ENCODE data around the gene NOTUM. TPM values are rescaled to one million over a fixed set of nuclear protein-coding genes. Genes with fewer than 3 reads are reported as not detected.

Gene NOTUM
- total RNA-seq, 1 experiment from 2014 or later: not detected

DNA sequence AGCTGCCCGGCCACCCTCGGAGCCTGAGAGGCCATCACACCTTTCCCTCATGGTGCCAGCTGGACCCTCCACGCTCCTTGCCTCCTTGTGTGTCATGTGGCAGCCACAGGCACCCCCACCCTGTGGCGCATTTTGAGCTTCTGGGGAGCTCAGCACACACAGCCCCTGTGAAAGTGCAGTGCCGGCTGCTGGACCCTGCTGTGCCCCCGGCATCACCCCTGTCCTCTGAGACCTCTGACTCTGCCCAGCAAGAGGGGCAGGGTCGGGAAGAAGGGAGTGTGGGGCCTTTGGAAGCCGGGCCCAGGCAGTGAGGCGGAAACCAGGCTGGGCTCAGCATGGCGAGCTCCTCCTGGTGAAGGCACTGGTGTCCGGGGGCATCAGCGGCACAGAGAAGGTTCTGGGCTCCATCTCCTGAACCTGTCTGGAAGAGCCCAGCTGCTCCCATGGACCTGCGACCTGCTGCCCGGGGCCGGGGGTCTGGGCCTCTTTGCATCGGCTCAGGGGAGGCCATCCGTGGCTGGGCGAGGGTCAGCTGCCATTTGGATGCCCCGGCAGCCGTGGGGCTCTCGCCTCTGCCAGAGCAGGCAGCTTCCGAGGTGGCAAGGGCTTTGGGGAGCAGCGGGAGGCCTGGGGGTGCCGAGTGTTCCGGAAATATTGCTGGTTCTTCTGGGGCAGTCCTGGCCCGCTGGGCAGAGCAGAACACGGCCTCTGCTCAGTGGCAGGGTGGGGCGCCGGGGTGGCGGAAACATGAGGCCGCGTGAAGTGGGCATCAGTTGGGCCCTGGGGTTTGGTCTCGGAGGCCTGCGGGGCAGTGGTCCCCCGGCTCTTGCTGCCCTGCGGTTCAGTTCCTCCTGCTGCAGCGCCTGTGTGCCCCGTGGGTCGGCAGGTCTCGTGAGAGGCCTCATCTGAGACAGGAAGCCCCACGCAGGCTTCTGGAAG lies 43.8 kb upstream of the NOTUM start:
- DNase-seq: no peak
- H3K4me1 Mint-ChIP-seq (ENCODE audit: low read depth, unreplicated experiment): no peaks in the 10 kb centered on the region
- peaks cover 20% of the 10 kb centered on the region for H3K36me3 Mint-ChIP-seq (ENCODE audit: insufficient read depth, unreplicated experiment)
- no peaks in the 10 kb centered on the region for H3K9me3 Mint-ChIP-seq (ENCODE audit: low read depth, unreplicated experiment)
- H3K4me3 Mint-ChIP-seq (ENCODE audit: low read depth, unreplicated experiment): no peak overlapping the region
- TF ChIP-seq, protein P1, sequence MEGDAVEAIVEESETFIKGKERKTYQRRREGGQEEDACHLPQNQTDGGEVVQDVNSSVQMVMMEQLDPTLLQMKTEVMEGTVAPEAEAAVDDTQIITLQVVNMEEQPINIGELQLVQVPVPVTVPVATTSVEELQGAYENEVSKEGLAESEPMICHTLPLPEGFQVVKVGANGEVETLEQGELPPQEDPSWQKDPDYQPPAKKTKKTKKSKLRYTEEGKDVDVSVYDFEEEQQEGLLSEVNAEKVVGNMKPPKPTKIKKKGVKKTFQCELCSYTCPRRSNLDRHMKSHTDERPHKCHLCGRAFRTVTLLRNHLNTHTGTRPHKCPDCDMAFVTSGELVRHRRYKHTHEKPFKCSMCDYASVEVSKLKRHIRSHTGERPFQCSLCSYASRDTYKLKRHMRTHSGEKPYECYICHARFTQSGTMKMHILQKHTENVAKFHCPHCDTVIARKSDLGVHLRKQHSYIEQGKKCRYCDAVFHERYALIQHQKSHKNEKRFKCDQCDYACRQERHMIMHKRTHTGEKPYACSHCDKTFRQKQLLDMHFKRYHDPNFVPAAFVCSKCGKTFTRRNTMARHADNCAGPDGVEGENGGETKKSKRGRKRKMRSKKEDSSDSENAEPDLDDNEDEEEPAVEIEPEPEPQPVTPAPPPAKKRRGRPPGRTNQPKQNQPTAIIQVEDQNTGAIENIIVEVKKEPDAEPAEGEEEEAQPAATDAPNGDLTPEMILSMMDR (IDR thresholded peaks at IDR 0.05; ENCODE audit: unreplicated experiment): no peak
- H3K27me3 Mint-ChIP-seq (ENCODE audit: unreplicated experiment): no peaks in the 10 kb centered on the region
- intact Hi-C loops (cut with micrococcal nuclease; ENCODE audit: unreplicated experiment): no loop called here
- no TSS peak for BruUV-seq (replicated peaks)
- no peak overlapping the region for H3K27ac Mint-ChIP-seq (ENCODE audit: unreplicated experiment)
- CTCF ChIA-PET: interaction anchor here (1.1 to 1.3 kb wide), 2 partner anchors 15 to 18 kb away, joined by 3 read pairs; partner anchors contain the start of genes CENPX and LRRC45

DNA sequence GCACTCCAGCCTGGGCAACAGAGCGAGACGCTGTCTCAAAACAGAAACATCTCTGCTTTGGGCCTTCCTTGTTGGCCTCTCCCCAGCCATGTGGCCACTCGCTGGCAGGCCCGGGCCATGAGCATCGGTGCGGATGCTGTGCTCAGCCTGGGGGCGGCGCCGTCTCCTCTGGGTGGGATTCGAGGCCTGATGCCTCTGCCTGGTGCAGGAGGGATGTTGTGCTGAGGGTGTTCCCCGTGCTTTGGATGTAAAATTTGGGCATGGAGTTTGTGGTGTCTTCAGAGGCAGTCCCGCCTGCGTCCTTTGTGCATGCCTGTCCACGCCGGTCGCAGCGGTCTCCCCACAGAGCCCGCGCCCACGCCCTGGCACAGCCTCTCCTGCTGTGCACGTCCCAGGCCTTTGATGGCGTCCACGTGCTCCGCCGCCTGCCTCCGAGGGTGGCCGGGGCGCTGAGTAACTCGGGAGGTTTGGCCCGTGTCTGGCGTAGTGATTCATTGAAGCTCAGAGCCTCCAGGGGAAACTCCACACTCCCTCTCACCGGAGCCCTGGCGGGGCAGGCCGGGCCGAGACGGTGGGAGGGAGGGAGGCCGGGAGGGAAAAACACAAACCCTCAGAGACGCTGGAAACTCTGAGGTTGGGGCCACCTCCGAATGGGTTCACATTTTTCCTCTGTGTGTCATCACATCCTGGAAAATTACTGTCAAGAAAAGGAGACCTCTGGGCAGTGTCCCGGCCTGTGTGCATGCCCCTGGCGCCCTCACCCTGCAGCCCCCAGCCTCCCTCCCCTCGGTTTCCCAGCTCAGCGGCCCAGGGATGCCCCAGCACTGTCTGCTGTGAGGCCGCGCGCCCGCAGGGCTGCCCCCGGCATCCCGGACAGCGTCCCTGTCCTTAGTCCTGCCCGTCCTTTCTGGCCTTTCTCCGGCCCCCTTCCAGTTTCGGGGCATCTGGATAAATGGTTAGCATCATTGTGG lies 42.7 kb upstream of the NOTUM start:
- H3K36me3 Mint-ChIP-seq (ENCODE audit: insufficient read depth, unreplicated experiment): peaks cover 17% of the 10 kb centered on the region
- TF ChIP-seq, protein P1 (IDR thresholded peaks at IDR 0.05; ENCODE audit: unreplicated experiment): no peak
- no peak overlapping the region for H3K4me3 Mint-ChIP-seq (ENCODE audit: low read depth, unreplicated experiment)
- no peaks in the 10 kb centered on the region for H3K27me3 Mint-ChIP-seq (ENCODE audit: unreplicated experiment)
- CTCF ChIA-PET: interaction anchor here (0.6 to 1.1 kb wide), 2 partner anchors 9 to 19 kb away, joined by 3 read pairs; partner anchors contain the start of genes CENPX and LRRC45
- no TSS peak for BruUV-seq (replicated peaks)
- no peaks in the 10 kb centered on the region for H3K4me1 Mint-ChIP-seq (ENCODE audit: low read depth, unreplicated experiment)
- H3K27ac Mint-ChIP-seq (ENCODE audit: unreplicated experiment): no peak overlapping the region
- DNase-seq: peak; percentile 76
- intact Hi-C loops (cut with micrococcal nuclease; ENCODE audit: unreplicated experiment): no loop called here
- H3K9me3 Mint-ChIP-seq (ENCODE audit: low read depth, unreplicated experiment): no peaks in the 10 kb centered on the region

DNA sequence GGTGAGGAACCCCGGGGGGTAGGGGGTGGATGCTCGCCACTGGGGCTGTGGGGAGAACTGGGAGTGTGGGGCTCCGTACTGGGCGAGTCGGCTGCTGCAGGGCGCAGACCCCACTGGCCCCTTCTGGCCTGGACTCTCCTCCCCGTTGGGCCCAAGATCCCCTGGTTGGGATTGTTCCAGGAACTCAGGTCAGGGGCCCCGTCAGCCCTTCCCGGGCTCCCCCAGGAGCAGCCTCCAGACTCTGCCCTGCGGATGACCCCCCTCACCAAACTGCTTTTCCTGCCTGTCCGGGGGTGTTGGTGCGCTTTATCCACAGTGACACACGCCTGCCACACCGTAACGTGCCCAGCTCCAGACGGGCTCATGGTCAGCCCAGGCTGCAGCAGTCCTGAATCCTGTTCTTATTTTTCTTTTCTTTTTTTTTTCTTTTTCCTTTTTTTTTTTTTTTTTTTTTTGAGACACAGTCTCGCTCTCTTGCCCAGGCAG lies 40.6 kb upstream of the NOTUM start:
- Mint-ChIP-seq H3K4me1 (ENCODE audit: low read depth, unreplicated experiment) (no peaks in the 10 kb centered on the region), H3K27ac (ENCODE audit: unreplicated experiment) (no peak overlapping the region)
- CTCF ChIA-PET: interaction anchor here (1.2 kb wide), 1 partner anchor 10 kb away, joined by 5 read pairs; no protein-coding TSS in a partner anchor

More for the DNA sequence above, 40.6 kb upstream of the NOTUM start:
- DNase-seq: no peak
- intact Hi-C loops (cut with micrococcal nuclease; ENCODE audit: unreplicated experiment): no loop called here
- Mint-ChIP-seq H3K36me3 (ENCODE audit: insufficient read depth, unreplicated experiment) (peaks cover 14% of the 10 kb centered on the region), H3K4me3 (ENCODE audit: low read depth, unreplicated experiment) (no peak overlapping the region), H3K9me3 (ENCODE audit: low read depth, unreplicated experiment) (no peaks in the 10 kb centered on the region), H3K27me3 (ENCODE audit: unreplicated experiment) (no peaks in the 10 kb centered on the region)
- BruUV-seq (replicated peaks): no TSS peak
- TF ChIP-seq, protein P1 (IDR thresholded peaks at IDR 0.05; ENCODE audit: unreplicated experiment): no peak
